Measurements from ENCODE around the gene KPNA6. TPM values are rescaled to one million over a fixed set of nuclear protein-coding genes. Genes with fewer than 3 reads are reported as not detected.

The KPNA6 gene
- total and polyA plus RNA-seq, 2 of the 4 experiments (the other 2 are of a cell fraction): 27.0 to 50.7 TPM

DNA sequence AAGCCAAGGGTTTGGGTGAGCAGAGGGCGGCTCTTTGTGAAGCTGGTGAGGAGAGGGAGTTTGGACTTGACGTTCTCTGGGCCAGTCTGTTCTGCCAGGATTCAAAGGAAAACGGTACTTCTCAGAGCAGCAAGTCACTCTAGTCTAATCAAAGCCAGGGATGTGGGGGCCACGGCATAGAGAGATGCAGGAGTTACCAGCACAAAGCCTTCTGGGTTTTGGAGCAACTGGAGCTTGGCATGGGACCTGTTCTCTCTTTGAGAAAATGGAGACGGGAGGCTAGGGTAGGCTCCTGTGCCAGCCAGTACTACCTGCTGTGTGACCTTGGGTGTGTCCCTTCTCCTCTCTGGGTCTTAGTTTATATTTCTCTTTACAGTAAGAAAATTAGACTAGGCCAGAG is 73.7 kb downstream of the KPNA6 start:
- peak overlapping the region; percentile 36; the same call in 1 of the 2 replicates for H3K56ac ChIP-seq (ENCODE audit: extremely low read depth, insufficient read depth, low read length)
- no peaks in the 10 kb centered on the region for H3K9me3 ChIP-seq (ENCODE audit: control insufficient read depth, insufficient read depth, low read length)
- TF ChIP-seq, protein P1, sequence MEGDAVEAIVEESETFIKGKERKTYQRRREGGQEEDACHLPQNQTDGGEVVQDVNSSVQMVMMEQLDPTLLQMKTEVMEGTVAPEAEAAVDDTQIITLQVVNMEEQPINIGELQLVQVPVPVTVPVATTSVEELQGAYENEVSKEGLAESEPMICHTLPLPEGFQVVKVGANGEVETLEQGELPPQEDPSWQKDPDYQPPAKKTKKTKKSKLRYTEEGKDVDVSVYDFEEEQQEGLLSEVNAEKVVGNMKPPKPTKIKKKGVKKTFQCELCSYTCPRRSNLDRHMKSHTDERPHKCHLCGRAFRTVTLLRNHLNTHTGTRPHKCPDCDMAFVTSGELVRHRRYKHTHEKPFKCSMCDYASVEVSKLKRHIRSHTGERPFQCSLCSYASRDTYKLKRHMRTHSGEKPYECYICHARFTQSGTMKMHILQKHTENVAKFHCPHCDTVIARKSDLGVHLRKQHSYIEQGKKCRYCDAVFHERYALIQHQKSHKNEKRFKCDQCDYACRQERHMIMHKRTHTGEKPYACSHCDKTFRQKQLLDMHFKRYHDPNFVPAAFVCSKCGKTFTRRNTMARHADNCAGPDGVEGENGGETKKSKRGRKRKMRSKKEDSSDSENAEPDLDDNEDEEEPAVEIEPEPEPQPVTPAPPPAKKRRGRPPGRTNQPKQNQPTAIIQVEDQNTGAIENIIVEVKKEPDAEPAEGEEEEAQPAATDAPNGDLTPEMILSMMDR (conservative IDR thresholded peaks at IDR 0.05; ENCODE audit: low read depth, low read length): no peak
- TF ChIP-seq MAZ (IDR thresholded peaks at IDR 0.05; ENCODE audit: borderline replicate concordance, low read depth, low read length) (no peak), MXI1 (IDR thresholded peaks at IDR 0.05; ENCODE audit: borderline replicate concordance, low read depth, low read length) (no peak), BHLHE40 (IDR thresholded peaks at IDR 0.05; ENCODE audit: low read depth, low read length) (no peak), NFE2L2 (IDR thresholded peaks at IDR 0.05; ENCODE audit: low read depth, low read length) (no peak), POLR2A (IDR thresholded peaks at IDR 0.05; ENCODE audit: low read depth, low read length) (no peak)
- no peak overlapping the region for H2AFZ ChIP-seq (replicated peaks; ENCODE audit: low read length, poor library complexity)
- H4K20me1 ChIP-seq (ENCODE audit: insufficient read depth, low read length): peaks cover 28% of the 10 kb centered on the region
- no peak overlapping the region for H2BK20ac ChIP-seq (ENCODE audit: low read depth, low read length)
- H3K79me1 ChIP-seq (ENCODE audit: low read depth in 1 of 2, low read length in 2 of 2): peaks cover 15 to 60% of the 10 kb centered on the region in 2 experiments
- dilution Hi-C loops (cut with HindIII; ENCODE audit: low sequenced_read_pairs, unreplicated experiment): no loop called here
- peak overlapping the region in 1 of 2 experiments; percentile 18; a peak in 1 of 4 replicates for H4K8ac ChIP-seq (ENCODE audit: low read depth in 2 of 2, low read length in 2 of 2)
- peak overlapping the region; percentile 97 for H3K9ac ChIP-seq (ENCODE audit: low read depth, low read length)
- peak overlapping the region; percentile 1; the same call in 1 of the 2 replicates for H2AK5ac ChIP-seq (ENCODE audit: low read depth, low read length)
- BruUV-seq (replicated peaks): no TSS peak
- peak overlapping the region; percentile 12; the same call in 1 of the 2 replicates for H4K5ac ChIP-seq (ENCODE audit: low read depth, low read length)
- intact Hi-C loops (cut with micrococcal nuclease): loop anchor here (2.0 kb wide), 2 partner anchors 73 to 109 kb away; partner anchors contain the start of genes KPNA6 and TMEM39B
- peak overlapping the region; percentile 7 for H3K23ac ChIP-seq (ENCODE audit: low read depth, low read length)
- peak overlapping the region; percentile 8 for H3K18ac ChIP-seq (ENCODE audit: low read depth, low read length)
- no peaks in the 10 kb centered on the region for H3K27me3 ChIP-seq (ENCODE audit: control insufficient read depth, insufficient read depth, low read length)
- DNase-seq (no peak), ATAC-seq (ENCODE audit: low read depth) (no peak)
- peak overlapping the region; percentile 90 for H3K4me2 ChIP-seq (ENCODE audit: low read depth, low read length)
- peaks cover 36% of the 10 kb centered on the region for H3K36me3 ChIP-seq (ENCODE audit: control insufficient read depth, insufficient read depth, low read length)
- 80% methylated on average over 1 of the region's 5 CpGs; no CpG with 5 or more reads in 1 of the 2 experiments for WGBS, 2 experiments (ENCODE audit: extremely low coverage in 2 of 2, insufficient read length in 1 of 2)
- in situ Hi-C loops (cut with MboI; ENCODE audit: low sequenced_read_pairs): no loop called here
- H2BK5ac ChIP-seq (ENCODE audit: low read depth, low read length, poor library complexity, severe bottlenecking): peak overlapping the region; percentile 90
- ChIA-PET POLR2A (ENCODE audit: unreplicated experiment) (interaction anchor here (0.6 kb wide), 2 partner anchors 35 to 74 kb away, joined by 3 to 9 read pairs; partner anchors contain the start of gene KPNA6), CTCF (interaction anchor here (0.8 kb wide), 1 partner anchor 100 kb away, joined by 3 read pairs; no protein-coding TSS in a partner anchor)
- H3K4me1 ChIP-seq (ENCODE audit: control insufficient read depth, insufficient read depth, low read length): peaks cover 25% of the 10 kb centered on the region
- H3K27ac ChIP-seq (ENCODE audit: insufficient read depth, low read length): peak overlapping the region; percentile 85
- H2AK9ac ChIP-seq (replicated peaks; ENCODE audit: low read depth, low read length, poor library complexity): peak overlapping the region; percentile 74
- H2BK15ac ChIP-seq (ENCODE audit: low read depth, low read length): no peak overlapping the region
- H3K9me1 ChIP-seq (ENCODE audit: insufficient read depth, low read length): peaks cover 15% of the 10 kb centered on the region
- 0 out of 2 replicates have a peak overlapping the region, but pooled peaks have one; percentile 11 for H4K91ac ChIP-seq (ENCODE audit: insufficient read depth, low read depth, low read length)
- H3K4ac ChIP-seq (ENCODE audit: low read depth, low read length): peak overlapping the region; percentile 12; the same call in 1 of the 2 replicates
- peak overlapping the region; percentile 49 for H3K4me3 ChIP-seq (ENCODE audit: insufficient read depth, low read depth, low read length)
- no peak overlapping the region for H2BK120ac ChIP-seq (ENCODE audit: low read depth, low read length)
- peak overlapping the region; percentile 63; the same call in 1 of the 2 replicates for H3K14ac ChIP-seq (replicated peaks; ENCODE audit: low read depth, low read length)

Measured in IMR-90 (cell line).